GM12864 (cell line): ENCODE measurements around the gene CCDC85C.

Experiments used
- DNase-seq: peaks from one replicate; pipeline ENCODE4 v3.0.0-alpha.2; 2011; ENCODE audit warnings: low read depth
- H3K4me3 ChIP-seq: 2 replicates; pipeline ENCODE4 v1.5.1; 2011; ENCODE audit warnings: mild to moderate bottlenecking, low read depth, low read length, control low read depth
- TF ChIP-seq, protein P1 (sequence below): IDR thresholded peaks from 2 replicates; pipeline ENCODE4 v1.5.1; 2011; ENCODE audit warnings: low read depth, mild to moderate bottlenecking, moderate library complexity, low read length, control low read depth, inconsistent platforms; ENCODE audit errors: missing control alignments

The CCDC85C gene

DNA sequence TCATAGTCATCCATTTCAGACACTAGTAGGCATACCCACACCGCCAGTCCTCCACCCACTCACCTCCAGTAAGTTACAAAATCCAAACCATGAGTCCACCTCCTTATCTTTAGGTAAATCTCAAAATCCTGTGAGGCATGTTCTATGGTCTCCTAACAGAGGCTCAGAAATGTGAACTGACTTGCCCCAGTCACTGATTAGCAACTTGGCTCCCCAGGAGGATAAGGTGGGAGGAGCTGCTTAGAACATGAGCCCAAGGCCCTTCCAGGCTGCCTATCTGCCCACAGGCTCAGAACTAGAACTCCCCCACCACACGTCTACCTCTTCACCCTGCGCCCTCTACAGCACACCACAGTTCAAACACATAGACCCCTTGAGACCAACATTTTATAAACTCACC, 143.2 kb downstream of the CCDC85C start:
- TF ChIP-seq, protein P1, sequence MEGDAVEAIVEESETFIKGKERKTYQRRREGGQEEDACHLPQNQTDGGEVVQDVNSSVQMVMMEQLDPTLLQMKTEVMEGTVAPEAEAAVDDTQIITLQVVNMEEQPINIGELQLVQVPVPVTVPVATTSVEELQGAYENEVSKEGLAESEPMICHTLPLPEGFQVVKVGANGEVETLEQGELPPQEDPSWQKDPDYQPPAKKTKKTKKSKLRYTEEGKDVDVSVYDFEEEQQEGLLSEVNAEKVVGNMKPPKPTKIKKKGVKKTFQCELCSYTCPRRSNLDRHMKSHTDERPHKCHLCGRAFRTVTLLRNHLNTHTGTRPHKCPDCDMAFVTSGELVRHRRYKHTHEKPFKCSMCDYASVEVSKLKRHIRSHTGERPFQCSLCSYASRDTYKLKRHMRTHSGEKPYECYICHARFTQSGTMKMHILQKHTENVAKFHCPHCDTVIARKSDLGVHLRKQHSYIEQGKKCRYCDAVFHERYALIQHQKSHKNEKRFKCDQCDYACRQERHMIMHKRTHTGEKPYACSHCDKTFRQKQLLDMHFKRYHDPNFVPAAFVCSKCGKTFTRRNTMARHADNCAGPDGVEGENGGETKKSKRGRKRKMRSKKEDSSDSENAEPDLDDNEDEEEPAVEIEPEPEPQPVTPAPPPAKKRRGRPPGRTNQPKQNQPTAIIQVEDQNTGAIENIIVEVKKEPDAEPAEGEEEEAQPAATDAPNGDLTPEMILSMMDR = no peak
- H3K4me3 ChIP-seq = no peak overlapping the region
- no peak for DNase-seq

DNA sequence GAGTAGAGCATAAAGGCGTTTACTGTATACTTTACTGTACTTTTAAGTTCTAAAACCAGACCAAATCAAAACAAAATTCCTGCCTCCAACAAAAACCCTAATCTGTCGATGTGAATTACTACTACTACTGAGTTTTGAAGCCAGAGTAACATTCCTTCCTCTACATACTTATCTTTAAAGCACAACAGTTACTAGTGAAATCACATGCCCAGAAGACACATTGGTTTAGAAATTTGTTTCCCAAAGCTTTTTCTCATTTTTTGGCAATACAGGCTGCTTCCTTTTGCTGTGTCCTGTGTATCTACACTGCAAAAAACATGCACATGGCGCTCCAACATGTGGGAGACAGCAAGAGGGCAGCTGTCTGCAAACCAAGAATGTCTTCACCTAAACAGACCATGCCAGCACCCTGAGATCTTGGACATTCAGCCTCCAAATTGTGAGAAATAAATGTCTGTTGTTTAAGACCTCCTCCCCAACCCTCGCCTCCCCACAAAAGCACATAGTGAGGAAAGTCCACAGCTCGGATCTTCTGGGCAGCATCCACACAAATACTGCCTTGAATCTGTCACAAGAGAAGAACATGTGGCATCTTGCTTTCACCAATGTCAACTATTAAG, 144.4 kb downstream of the CCDC85C start:
- H3K4me3 ChIP-seq = no peak overlapping the region
- TF ChIP-seq, protein P1 = no peak
- no peak for DNase-seq

DNA sequence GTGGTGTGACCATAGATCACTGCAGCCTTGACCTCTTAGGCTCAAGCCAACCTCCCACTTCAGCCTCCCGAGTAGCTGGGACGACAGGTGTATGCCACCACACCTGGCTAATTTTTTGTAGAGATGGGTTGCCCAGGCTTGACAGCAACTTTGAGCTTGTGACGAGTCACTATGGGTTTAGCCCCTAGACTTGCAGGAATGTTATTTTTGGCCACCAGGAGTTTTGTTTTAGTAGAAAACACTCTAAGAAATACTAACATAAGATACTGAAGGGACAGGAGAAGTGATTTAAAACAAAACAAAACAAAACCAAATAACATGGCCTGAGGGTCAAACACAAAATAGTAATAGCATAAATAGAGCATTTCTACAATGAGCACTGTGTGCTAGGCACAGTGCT, 149.8 kb downstream of the CCDC85C start:
- no peak for DNase-seq
- TF ChIP-seq, protein P1 = no peak

DNA sequence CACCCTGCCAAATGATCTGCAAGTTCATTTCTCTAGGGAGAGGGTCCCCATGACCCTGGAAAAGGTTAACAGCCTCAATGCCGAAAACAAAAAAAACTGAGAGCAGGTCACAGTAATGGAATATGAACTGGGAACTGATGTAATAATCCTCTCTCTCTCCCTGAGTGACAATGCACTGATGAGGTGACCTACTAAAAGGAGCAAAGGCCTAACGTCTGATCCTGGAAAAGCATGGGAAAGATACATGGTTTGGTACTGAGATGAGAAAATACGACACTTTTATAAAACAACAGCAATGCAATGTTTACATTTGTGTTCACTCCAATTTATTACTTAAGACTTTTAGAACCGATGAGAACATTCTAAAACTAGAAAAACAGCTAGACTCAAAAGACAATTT, 151.0 kb downstream of the CCDC85C start:
- no peak overlapping the region for H3K4me3 ChIP-seq
- no peak for DNase-seq
- TF ChIP-seq, protein P1 = no peak

More for the DNA sequence above, 149.8 kb downstream of the CCDC85C start:
- no peak overlapping the region for H3K4me3 ChIP-seq

DNA sequence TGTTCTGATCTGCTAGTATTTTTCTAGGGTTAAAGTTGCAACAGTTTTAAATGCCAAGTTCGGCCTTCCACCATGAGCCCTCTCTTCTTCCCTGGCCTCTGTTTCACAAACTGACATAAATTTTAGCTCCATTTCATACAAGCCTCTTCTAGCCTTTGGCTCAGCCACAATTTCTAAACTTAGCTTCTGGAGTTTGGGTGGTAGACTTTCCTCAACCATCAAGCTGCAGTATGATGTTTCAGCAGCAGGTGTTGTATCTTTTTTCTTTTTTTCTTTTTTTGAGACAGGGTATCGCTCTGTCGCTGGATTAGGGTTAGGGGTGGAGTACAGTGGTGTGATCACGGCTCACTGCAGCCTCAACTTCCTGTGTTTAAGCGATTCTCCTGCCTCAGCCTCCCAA, 152.8 kb downstream of the CCDC85C start:
- TF ChIP-seq, protein P1 = no peak
- DNase-seq = no peak
- no peak overlapping the region for H3K4me3 ChIP-seq

DNA sequence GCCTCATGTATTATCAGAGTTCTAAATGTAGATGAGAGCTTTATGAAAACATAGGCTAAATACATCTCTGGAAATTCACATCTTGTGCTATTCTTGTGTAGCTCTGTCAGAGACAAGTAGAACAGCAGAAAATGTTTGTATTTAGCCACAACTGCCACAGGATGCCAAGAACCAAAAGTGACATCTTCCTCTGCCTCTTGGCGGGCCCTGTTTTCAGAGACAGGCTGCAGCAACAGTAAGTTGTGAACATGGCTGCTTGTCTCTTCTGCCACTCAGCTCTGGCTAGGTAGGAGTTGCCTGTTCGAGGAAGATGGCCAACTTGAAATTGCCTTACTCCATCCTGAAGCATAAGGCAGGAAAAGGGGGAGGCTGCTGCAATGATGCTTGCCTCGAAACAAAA, 153.7 kb downstream of the CCDC85C start:
- H3K4me3 ChIP-seq = no peak overlapping the region
- TF ChIP-seq, protein P1 = no peak
- no peak for DNase-seq
